ENCODE results near the gene CBR3.

DNA sequence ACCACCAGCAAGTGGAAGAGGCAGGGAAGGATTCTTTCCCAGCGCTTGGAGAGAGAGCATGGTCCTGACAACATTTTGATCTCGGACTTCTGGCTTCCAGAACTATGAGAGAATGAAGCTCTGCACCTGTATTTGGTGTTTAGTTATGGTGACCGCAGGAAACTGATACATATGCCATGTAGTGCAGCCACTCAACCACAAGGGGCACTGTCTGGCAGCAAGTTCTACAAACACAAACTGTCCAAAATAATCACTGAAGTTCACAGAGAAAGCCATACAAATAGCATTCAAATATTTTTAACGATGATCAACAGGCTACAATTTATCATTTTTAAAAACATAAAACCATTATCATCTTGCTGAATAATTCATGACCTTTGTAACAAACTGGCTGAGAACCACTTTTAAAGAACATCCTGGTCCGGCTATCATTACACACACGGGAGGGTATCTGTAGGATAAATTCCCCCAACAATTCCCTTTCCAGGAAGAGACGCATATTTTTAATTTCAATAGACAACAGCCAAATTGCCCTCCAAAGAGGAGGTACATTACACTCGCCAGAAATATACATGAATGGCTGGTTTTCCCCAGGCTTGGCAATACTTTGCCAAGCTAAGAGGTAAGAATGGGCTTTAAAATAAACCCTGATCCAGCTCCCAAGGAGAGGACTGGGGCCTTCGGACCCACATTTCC is 9.2 kb upstream of the CBR3 start:
- TF ChIP-seq, protein P1, sequence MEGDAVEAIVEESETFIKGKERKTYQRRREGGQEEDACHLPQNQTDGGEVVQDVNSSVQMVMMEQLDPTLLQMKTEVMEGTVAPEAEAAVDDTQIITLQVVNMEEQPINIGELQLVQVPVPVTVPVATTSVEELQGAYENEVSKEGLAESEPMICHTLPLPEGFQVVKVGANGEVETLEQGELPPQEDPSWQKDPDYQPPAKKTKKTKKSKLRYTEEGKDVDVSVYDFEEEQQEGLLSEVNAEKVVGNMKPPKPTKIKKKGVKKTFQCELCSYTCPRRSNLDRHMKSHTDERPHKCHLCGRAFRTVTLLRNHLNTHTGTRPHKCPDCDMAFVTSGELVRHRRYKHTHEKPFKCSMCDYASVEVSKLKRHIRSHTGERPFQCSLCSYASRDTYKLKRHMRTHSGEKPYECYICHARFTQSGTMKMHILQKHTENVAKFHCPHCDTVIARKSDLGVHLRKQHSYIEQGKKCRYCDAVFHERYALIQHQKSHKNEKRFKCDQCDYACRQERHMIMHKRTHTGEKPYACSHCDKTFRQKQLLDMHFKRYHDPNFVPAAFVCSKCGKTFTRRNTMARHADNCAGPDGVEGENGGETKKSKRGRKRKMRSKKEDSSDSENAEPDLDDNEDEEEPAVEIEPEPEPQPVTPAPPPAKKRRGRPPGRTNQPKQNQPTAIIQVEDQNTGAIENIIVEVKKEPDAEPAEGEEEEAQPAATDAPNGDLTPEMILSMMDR (conservative IDR thresholded peaks at IDR 0.05): peak; percentile 76
- TF ChIP-seq EZH2 (IDR thresholded peaks at IDR 0.05; ENCODE audit: low read depth): no peak

Measured in PC-9 (cell line).